Dendritic cell treated with granulocyte-macrophage colony-stimulating factor and Interleukin-4, amounts not matched to agents 40 ng/mL and 50 ng/mL, for 4 days (primary cell): ENCODE data around the gene NEBL.

Source experiments
- H3K27ac Mint-ChIP-seq: one replicate; pipeline ENCODE4 v1.8.0; 2022; ENCODE audit warnings: mild to moderate bottlenecking, mixed read lengths
- H3K27me3 Mint-ChIP-seq: one replicate; pipeline ENCODE4 v1.8.0; 2022; ENCODE audit warnings: mild to moderate bottlenecking, mixed read lengths
- H3K36me3 Mint-ChIP-seq: one replicate; pipeline ENCODE4 v1.8.0; 2022; ENCODE audit warnings: low read depth, mixed read lengths
- H3K4me1 Mint-ChIP-seq: one replicate; pipeline ENCODE4 v1.8.0; 2022; ENCODE audit warnings: low read depth, mixed read lengths
- H3K4me3 Mint-ChIP-seq: one replicate; pipeline ENCODE4 v1.8.0; 2022; ENCODE audit warnings: mild to moderate bottlenecking, moderate library complexity, mixed read lengths
- H3K9me3 Mint-ChIP-seq: one replicate; pipeline ENCODE4 v1.8.0; 2022; ENCODE audit warnings: mixed read lengths
- intact Hi-C: fragments of 100-400 bp; cut with micrococcal nuclease; formaldehyde crosslinking; loops from one replicate; pipeline ENCODE4 v1.15.0; 2022

NEBL gene

DNA sequence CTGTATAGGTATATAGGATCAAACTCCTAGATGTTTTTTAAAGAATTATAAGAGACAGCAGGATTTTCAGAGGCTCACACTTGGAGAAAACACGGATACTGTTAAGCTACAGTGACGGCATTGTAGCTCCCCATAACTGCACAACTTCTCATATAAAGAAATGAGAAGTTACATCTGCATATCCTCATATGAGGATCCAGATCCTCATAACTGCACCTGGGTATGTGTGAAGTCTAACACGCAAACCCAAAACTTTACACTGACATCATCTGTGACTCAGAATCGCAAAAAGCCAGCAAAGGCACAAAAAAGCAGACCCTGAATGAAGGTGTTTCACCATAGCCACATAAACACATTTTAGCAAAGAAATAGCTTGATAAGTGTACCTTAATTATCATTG is 34.1 kb downstream of the NEBL start:
- H3K4me3 Mint-ChIP-seq: no peak overlapping the region

DNA sequence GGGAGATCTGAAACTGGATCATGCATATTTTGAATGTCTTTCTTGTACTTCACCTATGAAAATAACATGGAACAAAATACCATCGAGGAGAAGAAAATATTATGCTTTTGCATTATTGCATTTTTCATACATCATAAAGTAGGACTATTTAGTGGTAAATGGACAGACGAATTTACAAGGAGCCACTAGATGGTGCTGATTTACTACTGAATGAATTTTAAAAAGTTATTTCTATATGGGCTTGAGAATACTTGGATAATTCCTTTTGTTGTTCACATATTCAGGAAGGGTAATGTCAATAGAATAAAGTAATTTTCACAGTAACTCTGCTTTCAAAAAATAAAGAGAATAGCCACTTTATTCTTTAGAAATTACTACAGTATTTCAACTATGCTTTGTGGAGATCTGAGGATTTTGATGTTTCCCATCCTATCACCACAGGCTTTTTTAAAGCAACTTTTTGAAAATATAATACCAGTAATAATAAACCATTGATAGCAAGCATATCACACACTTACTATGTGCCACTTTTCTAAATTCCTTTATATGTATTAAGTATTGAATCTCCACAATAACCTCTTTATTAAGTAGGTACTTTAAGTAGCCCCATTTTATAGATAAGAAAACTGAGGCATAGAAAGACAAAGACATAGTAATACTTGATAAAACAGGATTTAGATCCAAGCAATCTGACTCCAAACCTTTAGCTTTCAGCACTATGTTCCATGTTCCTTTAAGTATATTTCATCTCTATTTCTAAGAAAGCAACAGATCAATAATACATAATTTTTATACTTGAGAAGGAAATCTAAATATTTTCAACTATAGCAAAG is 38.6 kb downstream of the NEBL start:
- intact Hi-C loops: no loop called here
- Mint-ChIP-seq H3K27ac (no peak overlapping the region), H3K4me3 (no peak overlapping the region)

More for the DNA sequence above, 34.1 kb downstream of the NEBL start:
- Mint-ChIP-seq H3K4me1 (no peaks in the 10 kb centered on the region), H3K9me3 (no peaks in the 10 kb centered on the region), H3K27me3 (no peaks in the 10 kb centered on the region), H3K27ac (no peak overlapping the region), H3K36me3 (no peaks in the 10 kb centered on the region)
- intact Hi-C loops: no loop called here

DNA sequence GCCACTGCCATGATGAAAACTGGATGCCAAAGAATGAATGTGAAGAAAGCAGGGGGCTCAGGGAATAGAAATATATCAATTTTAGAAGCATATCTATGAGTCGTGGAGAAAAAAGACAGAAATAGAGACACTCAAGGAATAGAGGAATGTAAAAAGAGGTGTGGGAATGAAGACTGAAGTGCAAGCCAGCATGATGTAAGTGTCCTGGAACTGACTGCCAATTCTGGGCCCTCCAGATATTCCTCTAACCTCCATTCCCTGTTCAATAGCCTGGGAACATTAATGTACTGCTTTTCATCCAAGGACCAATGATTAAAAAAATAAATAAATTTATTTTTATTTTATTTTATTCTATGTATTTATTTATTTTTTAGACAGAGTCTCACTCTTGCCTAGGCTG is 40.6 kb downstream of the NEBL start:
- H3K4me1 Mint-ChIP-seq: no peaks in the 10 kb centered on the region
- no peaks in the 10 kb centered on the region for H3K27me3 Mint-ChIP-seq
- H3K4me3 Mint-ChIP-seq: no peak overlapping the region
- intact Hi-C loops: no loop called here
- no peaks in the 10 kb centered on the region for H3K36me3 Mint-ChIP-seq
- H3K27ac Mint-ChIP-seq: no peak overlapping the region
- no peaks in the 10 kb centered on the region for H3K9me3 Mint-ChIP-seq

More for the DNA sequence above, 38.6 kb downstream of the NEBL start:
- no peaks in the 10 kb centered on the region for H3K27me3 Mint-ChIP-seq
- no peaks in the 10 kb centered on the region for H3K9me3 Mint-ChIP-seq
- H3K4me1 Mint-ChIP-seq: no peaks in the 10 kb centered on the region
- no peaks in the 10 kb centered on the region for H3K36me3 Mint-ChIP-seq

DNA sequence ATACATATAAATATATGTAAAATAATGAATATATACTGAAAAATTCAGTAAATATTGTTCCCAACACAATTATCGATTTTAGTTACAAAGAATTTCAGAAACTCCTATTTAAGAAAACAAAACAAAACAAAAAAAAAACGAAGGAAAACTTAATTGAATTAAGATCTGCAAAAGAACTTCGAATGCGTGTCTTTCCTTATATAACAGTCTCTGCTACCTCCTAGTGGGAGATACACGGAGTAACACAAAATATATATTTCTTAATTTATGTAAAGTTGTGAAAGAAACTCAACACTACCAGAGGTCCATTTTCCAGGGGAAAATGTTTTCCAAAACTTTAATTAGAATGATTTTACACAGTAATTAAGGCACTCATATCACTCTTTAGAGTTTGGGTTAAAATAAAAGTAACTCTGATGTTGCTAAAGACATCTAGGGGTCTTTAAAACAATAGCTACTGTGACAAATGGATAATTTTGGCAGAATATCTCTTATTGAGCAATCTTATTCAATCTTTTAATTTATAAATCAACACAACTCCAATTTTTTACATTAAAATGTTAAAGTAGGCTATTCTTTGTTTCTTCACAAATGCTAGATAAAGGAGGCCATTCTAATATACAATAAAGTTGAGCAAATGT is 41.6 kb downstream of the NEBL start:
- Mint-ChIP-seq H3K36me3 (no peaks in the 10 kb centered on the region), H3K9me3 (no peaks in the 10 kb centered on the region), H3K27ac (no peak overlapping the region), H3K4me3 (no peak overlapping the region), H3K27me3 (no peaks in the 10 kb centered on the region), H3K4me1 (no peaks in the 10 kb centered on the region)
- intact Hi-C loops: no loop called here

DNA sequence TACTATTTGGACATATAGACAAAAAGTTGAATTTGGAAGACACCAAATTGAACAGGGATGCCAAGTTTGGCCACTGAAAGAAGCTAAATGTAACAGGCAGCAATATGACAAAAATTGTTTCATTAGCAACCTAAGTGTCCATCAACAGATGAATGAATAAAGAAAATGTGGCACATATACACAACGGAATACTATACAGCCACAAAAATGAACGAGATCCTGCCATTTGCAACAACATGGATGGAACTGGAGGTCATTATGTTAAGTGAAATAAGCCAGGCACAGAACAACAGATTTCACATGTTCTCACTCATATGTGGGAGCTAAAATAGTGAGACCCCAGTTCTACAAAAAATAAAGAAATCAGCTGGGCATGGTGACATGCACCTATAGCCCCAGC is 43.8 kb downstream of the NEBL start:
- Mint-ChIP-seq H3K4me3 (no peak overlapping the region), H3K27ac (no peak overlapping the region), H3K27me3 (no peaks in the 10 kb centered on the region), H3K4me1 (no peaks in the 10 kb centered on the region), H3K9me3 (no peaks in the 10 kb centered on the region), H3K36me3 (no peaks in the 10 kb centered on the region)
- intact Hi-C loops: loop anchor here (5.0 kb wide), 1 partner anchor 1441 kb away; no protein-coding TSS in a partner anchor

DNA sequence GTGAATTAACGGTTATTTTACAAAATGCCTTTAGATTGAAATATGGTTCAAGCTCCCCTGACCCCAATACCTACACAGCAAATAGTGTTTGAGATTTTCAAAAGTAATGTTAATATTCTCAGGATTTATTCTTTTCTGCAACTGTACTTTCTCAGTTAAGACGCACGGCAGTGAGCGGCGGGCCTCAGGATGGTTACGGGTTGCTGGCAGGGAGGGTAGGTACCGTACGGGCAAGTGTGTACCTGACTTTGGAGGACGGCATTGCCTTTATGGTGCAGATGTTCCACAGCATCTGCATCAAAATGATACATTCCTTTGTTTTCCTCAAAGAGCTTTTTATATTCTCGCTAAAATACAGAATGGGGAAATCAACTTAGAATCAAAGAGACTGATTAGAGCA is 44.8 kb downstream of the NEBL start:
- H3K9me3 Mint-ChIP-seq: no peaks in the 10 kb centered on the region

DNA sequence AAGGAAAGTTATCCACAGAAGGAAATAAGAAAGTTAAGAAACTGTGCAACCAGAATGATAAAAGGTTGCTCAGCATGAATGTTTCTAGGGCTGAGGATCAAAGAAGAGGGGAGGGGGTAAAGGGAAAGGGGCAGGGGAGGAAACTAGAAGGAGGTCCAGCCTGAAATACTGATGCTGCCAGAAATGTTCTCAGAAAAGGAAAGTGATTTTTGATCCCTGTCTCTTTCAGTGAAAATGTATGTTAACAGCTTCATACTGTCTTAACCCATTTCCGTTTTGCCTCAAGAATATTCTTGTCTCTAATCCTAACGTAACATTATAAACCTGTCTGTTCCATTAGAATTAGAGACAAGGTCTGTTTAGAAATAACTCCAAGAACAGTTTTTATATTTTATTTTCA is 49.6 kb downstream of the NEBL start:
- no peak overlapping the region for H3K27ac Mint-ChIP-seq
- no peaks in the 10 kb centered on the region for H3K9me3 Mint-ChIP-seq
- intact Hi-C loops: no loop called here
- no peaks in the 10 kb centered on the region for H3K4me1 Mint-ChIP-seq
- no peaks in the 10 kb centered on the region for H3K36me3 Mint-ChIP-seq
- H3K27me3 Mint-ChIP-seq: no peaks in the 10 kb centered on the region
- H3K4me3 Mint-ChIP-seq: no peak overlapping the region

More for the DNA sequence above, 44.8 kb downstream of the NEBL start:
- no peak overlapping the region for H3K27ac Mint-ChIP-seq
- no peaks in the 10 kb centered on the region for H3K27me3 Mint-ChIP-seq
- no peak overlapping the region for H3K4me3 Mint-ChIP-seq
- no peaks in the 10 kb centered on the region for H3K4me1 Mint-ChIP-seq
- intact Hi-C loops: loop anchor here (5.0 kb wide), 1 partner anchor 1440 kb away; no protein-coding TSS in a partner anchor
- H3K36me3 Mint-ChIP-seq: no peaks in the 10 kb centered on the region

DNA sequence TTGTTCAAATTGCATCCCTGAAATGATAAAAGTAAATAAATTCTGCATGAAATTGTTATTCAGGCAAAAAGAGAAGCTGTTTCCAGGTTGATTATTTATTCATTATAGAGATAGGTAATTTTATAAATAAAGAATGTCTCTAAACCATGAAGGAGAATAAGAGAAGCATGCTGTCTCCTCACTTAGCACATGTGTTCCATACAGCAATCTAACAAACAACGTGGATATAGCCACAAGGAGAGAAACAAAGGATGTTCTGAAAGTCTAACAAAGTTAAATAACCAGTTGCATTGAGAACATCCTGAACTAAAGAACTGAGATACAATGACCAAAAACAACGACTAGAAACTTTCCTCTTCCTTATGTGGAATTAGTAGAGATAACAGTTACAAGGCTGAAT is 50.8 kb downstream of the NEBL start:
- no peaks in the 10 kb centered on the region for H3K9me3 Mint-ChIP-seq
- H3K27ac Mint-ChIP-seq: no peak overlapping the region
- H3K36me3 Mint-ChIP-seq: no peaks in the 10 kb centered on the region
- H3K4me3 Mint-ChIP-seq: no peak overlapping the region
- H3K27me3 Mint-ChIP-seq: no peaks in the 10 kb centered on the region
- intact Hi-C loops: no loop called here
- no peaks in the 10 kb centered on the region for H3K4me1 Mint-ChIP-seq

DNA sequence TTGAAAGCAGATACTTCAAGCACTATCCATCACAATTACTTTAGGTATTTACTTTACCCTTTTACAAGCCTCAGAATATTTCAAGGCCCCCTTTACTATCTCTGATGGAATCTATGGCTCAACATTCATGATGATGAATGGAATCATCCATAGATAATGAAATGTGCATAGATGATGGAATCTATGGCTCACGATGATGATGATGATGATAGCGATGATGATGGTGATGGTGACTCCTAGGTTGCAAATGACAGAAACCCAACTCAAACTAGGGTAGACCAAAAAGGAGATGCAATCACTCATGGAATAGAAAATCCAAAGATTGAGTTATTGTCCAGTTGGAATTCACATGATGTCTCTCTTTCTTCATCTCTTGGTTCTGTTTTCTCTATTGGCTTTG is 55.7 kb downstream of the NEBL start:
- H3K4me1 Mint-ChIP-seq: no peaks in the 10 kb centered on the region
- H3K27ac Mint-ChIP-seq: no peak overlapping the region
- H3K4me3 Mint-ChIP-seq: no peak overlapping the region
- intact Hi-C loops: no loop called here
- no peaks in the 10 kb centered on the region for H3K27me3 Mint-ChIP-seq
- no peaks in the 10 kb centered on the region for H3K36me3 Mint-ChIP-seq
- no peaks in the 10 kb centered on the region for H3K9me3 Mint-ChIP-seq

DNA sequence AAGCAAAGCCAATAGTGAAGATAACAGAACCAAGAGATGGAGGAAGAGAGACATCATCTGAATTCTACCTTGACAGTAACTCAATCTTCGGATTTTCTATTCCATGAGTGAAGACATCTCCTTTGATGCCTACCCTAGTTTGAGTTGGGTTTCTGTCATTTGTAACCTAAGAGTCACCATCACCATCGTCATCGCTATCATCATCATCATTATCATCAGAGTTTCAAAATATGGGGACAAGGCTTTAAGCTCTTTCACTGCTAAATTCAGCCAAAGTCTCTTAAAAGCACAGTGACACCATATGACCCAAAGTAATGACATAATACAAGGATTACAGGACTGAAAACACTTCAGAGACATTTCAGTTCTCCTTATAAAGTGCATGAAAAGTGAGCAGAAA is 57.2 kb downstream of the NEBL start:
- Mint-ChIP-seq H3K36me3 (no peaks in the 10 kb centered on the region), H3K4me3 (no peak overlapping the region), H3K27ac (no peak overlapping the region), H3K4me1 (no peaks in the 10 kb centered on the region), H3K9me3 (no peaks in the 10 kb centered on the region), H3K27me3 (no peaks in the 10 kb centered on the region)
- intact Hi-C loops: no loop called here

DNA sequence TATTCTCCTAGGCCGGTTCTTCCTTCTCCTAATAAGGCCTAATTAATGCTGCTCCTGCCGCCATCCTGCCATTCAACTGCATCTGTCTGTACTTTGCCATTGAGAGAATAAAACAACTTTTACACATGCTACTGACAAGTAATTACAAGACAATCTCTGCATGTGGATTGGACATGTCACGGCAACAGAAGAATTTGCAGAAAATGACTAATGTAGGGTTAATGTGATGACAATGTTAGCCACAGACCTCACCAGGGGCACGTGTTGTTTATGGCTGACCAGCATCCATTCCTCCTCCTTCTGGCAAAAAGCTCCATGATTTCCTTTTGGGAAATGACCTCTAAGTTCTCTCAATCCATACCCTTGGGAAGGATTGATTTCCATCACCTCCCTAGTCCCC is 58.0 kb downstream of the NEBL start:
- intact Hi-C loops: no loop called here
- Mint-ChIP-seq H3K9me3 (no peaks in the 10 kb centered on the region), H3K27me3 (no peaks in the 10 kb centered on the region), H3K27ac (no peak overlapping the region), H3K4me1 (no peaks in the 10 kb centered on the region), H3K4me3 (no peak overlapping the region), H3K36me3 (no peaks in the 10 kb centered on the region)

DNA sequence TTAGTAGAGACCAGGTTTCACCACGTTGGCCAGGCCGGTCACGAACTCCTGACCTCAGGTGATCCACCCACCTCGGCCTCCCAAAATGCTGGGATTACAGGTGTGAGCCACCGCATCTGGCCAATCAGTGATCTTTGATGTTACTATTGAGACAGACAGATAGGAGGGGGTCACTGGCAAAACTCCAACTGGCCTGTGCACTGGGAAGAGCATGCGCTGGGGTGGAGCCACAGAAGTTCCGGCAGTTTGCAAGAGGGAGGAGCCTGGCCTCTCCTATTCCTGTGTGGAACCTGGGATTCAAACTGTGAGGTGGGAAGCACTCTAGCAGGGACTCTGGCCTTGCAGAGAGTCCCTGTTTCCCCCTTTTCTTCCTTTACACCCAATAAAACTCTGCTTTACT is 60.7 kb downstream of the NEBL start:
- Mint-ChIP-seq H3K36me3 (no peaks in the 10 kb centered on the region), H3K4me3 (no peak overlapping the region), H3K27ac (no peak overlapping the region), H3K9me3 (no peaks in the 10 kb centered on the region), H3K4me1 (no peaks in the 10 kb centered on the region), H3K27me3 (no peaks in the 10 kb centered on the region)
- intact Hi-C loops: no loop called here

DNA sequence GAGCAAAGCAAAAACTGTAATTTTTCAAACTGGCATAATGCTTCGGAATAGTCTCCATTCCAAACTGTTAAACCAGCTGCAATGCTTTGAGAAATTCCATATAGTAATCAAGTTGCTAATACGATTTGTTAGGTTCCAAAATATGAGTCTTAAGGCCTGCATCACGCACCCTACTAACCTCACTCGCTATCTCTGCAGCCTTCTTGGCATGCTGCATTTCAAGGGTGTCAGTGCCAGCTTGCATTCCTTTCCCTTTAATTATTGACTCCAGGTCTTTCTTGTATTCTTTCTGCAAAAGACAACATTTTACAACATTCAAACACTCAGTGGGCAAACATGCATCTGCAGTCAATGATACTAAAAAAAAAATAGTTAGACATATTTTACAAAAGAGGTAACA is 61.8 kb downstream of the NEBL start:
- Mint-ChIP-seq H3K27me3 (no peaks in the 10 kb centered on the region), H3K9me3 (no peaks in the 10 kb centered on the region), H3K36me3 (no peaks in the 10 kb centered on the region), H3K27ac (no peak overlapping the region), H3K4me3 (no peak overlapping the region), H3K4me1 (no peaks in the 10 kb centered on the region)
- intact Hi-C loops: no loop called here

DNA sequence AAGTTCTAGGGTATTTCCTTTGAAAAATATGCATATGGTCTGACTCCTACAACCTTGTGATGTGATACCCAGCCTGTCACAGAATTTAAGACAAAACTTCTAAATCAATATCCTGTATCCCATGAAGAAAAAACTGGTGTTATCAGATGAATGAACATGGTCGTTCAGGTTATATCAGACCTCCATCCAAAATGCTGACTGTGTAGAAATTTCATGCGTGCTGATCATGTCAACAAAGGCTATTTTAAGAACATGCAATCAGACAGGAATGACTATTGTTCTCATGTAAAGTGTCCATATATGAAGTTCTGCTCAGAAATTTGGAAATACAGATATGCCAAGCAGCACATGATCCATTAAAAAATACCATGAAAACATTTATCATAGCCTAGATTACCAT is 62.3 kb downstream of the NEBL start:
- intact Hi-C loops: no loop called here
- H3K9me3 Mint-ChIP-seq: no peaks in the 10 kb centered on the region
- no peak overlapping the region for H3K27ac Mint-ChIP-seq
- H3K27me3 Mint-ChIP-seq: no peaks in the 10 kb centered on the region
- H3K4me3 Mint-ChIP-seq: no peak overlapping the region
- no peaks in the 10 kb centered on the region for H3K4me1 Mint-ChIP-seq
- H3K36me3 Mint-ChIP-seq: no peaks in the 10 kb centered on the region

DNA sequence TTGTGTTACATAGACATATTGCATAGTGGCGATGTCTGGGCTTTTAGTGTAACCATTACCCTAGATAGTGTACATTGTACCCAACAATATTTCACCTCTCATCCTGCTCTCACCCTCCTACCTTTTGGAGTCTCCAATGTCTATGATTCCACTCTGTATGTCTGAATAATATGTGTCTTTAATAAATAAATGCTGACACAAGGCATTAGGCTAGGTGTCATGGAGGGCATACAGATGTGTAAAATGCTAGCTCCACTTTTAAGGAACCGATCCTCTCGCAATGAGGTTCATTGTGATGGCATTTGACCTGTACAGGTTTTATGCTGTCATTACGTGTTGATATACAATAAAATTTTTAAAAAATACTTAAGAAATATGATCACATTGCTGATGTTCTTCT is 74.3 kb downstream of the NEBL start:
- Mint-ChIP-seq H3K4me1 (no peaks in the 10 kb centered on the region), H3K27me3 (no peaks in the 10 kb centered on the region), H3K27ac (no peak overlapping the region), H3K9me3 (no peaks in the 10 kb centered on the region), H3K36me3 (no peaks in the 10 kb centered on the region), H3K4me3 (no peak overlapping the region)
- intact Hi-C loops: no loop called here
